ENCODE data around the gene ECE2. TPM values are rescaled to one million over a fixed set of nuclear protein-coding genes. Genes with fewer than 3 reads are reported as not detected.
A peak's percentile ranks its signal among the peaks of the same experiment; 100 is the strongest.

The ECE2 gene
- total RNA-seq, 1 donor from 2014 or later, result not detected

- DNase-seq (ENCODE audit: extremely low spot score, unreplicated experiment), result no peak
- no peaks in the 10 kb centered on the region for H3K9me3 Mint-ChIP-seq
- no peak overlapping the region for H3K4me3 Mint-ChIP-seq
- H3K36me3 Mint-ChIP-seq, result no peaks in the 10 kb centered on the region
- peaks cover 5% of the 10 kb centered on the region for H3K4me1 Mint-ChIP-seq (ENCODE audit: unreplicated experiment)
- peaks cover 62% of the 10 kb centered on the region for H3K27me3 Mint-ChIP-seq
- H3K27ac Mint-ChIP-seq, result no peak overlapping the region
- TF ChIP-seq CTCF (conservative IDR thresholded peaks at IDR 0.05), result peak; percentile 73
Observed at GRCh38 chr3:184289426-184289938, 13.7 kb downstream of the ECE2 start.

- no peaks in the 10 kb centered on the region for H3K36me3 Mint-ChIP-seq
- H3K4me3 Mint-ChIP-seq, result no peak overlapping the region
- H3K27me3 Mint-ChIP-seq, result peaks cover 61% of the 10 kb centered on the region
- no peaks in the 10 kb centered on the region for H3K4me1 Mint-ChIP-seq (ENCODE audit: unreplicated experiment)
- no peak for TF ChIP-seq CTCF (conservative IDR thresholded peaks at IDR 0.05)
- no peak overlapping the region for H3K27ac Mint-ChIP-seq
- H3K9me3 Mint-ChIP-seq, result no peaks in the 10 kb centered on the region
- DNase-seq (ENCODE audit: extremely low spot score, unreplicated experiment), result no peak
Observed at GRCh38 chr3:184290331-184290730, 14.5 kb downstream of the ECE2 start.

GRCh38 chr3:184291044-184291737 lies 15.4 kb downstream of the ECE2 start:
- DNase-seq (ENCODE audit: extremely low spot score, unreplicated experiment), result no peak
- H3K4me1 Mint-ChIP-seq (ENCODE audit: unreplicated experiment), result no peaks in the 10 kb centered on the region
- no peak overlapping the region for H3K4me3 Mint-ChIP-seq
- H3K27ac Mint-ChIP-seq, result no peak overlapping the region
- no peak for TF ChIP-seq CTCF (conservative IDR thresholded peaks at IDR 0.05)
- peaks cover 55% of the 10 kb centered on the region for H3K27me3 Mint-ChIP-seq
- no peaks in the 10 kb centered on the region for H3K9me3 Mint-ChIP-seq
- H3K36me3 Mint-ChIP-seq, result no peaks in the 10 kb centered on the region

GRCh38 chr3:184291738-184292445 lies 16.1 kb downstream of the ECE2 start:
- Mint-ChIP-seq H3K27me3 (peaks cover 50% of the 10 kb centered on the region), H3K4me3 (no peak overlapping the region), H3K36me3 (no peaks in the 10 kb centered on the region), H3K4me1 (ENCODE audit: unreplicated experiment) (no peaks in the 10 kb centered on the region), H3K27ac (no peak overlapping the region), H3K9me3 (no peaks in the 10 kb centered on the region)
- no peak for TF ChIP-seq CTCF (conservative IDR thresholded peaks at IDR 0.05)
- no peak for DNase-seq (ENCODE audit: extremely low spot score, unreplicated experiment)

- no peak for TF ChIP-seq CTCF (conservative IDR thresholded peaks at IDR 0.05)
- no peak for DNase-seq (ENCODE audit: extremely low spot score, unreplicated experiment)
- peaks cover 10% of the 10 kb centered on the region for H3K4me1 Mint-ChIP-seq (ENCODE audit: unreplicated experiment)
- H3K27ac Mint-ChIP-seq, result peak overlapping the region; percentile 83
- H3K4me3 Mint-ChIP-seq, result peak overlapping the region; percentile 80
- peaks cover 4% of the 10 kb centered on the region for H3K36me3 Mint-ChIP-seq
- H3K9me3 Mint-ChIP-seq, result no peaks in the 10 kb centered on the region
- peaks cover 21% of the 10 kb centered on the region for H3K27me3 Mint-ChIP-seq
Observed at GRCh38 chr3:184295771-184296170, 19.9 kb downstream of the ECE2 start.
